ENCODE measurements around the gene SCG2.
"Not testable (repeated sequence)": the region's sequence is repeated elsewhere in the genome, so short reads cannot be mapped to it uniquely, and the experiment has no call there.

Gene SCG2

DNA sequence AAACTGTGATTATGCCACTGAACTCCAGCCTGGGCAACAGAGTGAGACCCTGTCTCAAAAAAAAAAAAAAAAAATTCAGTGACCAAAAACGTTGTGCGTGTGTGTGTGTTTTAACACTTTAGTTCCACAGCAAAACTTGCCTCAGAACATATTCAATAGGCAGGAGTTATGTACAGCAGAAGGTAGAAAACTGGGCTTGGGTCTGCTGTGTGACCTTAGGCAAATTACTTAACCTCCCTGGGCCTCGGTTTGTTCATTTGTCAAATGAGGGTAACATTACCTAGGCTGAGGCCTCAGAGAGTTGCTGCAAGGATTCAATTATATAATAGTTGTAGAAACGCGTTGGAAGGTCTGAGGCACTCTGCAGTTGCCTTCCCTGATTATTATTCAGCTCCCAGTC is 10.3 kb upstream of the SCG2 start:
- no peak for DNase-seq (ENCODE audit: low spot score)

DNA sequence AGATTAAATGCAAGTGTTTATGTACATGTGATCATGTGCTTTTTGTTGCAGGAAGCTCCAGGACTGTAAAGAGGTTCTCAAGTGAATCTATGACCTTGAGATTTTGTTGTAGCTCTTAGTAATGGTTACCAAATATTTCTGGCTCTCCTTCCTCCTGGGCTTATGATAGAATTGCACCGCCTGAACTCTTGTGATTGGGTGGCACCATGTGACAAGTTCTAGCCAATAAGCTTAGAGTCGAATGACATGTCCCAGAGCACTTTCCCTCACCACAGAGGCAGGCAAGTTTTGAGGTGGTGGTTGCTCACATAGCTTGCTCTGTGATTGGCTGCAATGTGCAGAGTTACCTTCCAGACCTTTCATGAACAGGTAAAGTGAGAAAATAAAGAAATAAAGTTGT is 8.9 kb upstream of the SCG2 start:
- DNase-seq (ENCODE audit: low spot score): no peak

DNA sequence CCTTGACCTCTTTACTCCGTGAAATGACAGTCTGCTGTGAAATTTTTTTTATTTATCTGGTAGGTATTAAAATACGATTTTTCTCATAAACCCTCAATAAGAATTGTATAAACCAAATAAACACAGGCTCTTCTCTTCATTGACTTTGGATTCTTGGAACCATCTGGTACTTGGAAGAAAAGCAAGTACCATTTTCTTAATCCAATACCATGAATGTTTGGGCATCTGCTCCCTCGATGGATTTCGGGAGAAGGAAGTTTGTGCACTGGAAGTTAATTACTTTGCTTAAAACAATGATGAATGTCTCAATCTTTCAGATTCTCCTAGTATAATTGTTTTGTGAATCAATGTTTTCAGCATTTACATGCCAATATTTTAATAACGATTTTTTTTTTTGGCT is 5.3 kb upstream of the SCG2 start:
- no peak for DNase-seq (ENCODE audit: low spot score)

DNA sequence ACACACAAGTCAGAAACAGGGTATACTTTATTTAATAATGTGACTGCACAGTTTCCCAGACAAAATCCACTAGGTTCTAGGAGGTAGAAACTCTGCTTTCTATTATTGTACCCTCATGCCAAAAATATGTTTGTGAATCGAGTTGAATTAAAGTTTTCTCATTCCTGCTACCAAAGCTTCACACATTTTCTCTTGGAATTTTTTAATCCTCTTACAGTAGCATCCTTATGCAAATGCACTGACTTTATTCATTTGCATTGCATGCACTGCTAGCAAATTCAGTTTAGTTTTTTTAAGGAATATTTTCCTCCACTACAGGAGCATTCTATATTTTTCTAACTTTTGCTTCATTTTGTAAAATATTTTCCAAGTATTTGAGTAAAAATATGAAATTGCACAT is 4.8 kb upstream of the SCG2 start:
- DNase-seq (ENCODE audit: low spot score): no peak

DNA sequence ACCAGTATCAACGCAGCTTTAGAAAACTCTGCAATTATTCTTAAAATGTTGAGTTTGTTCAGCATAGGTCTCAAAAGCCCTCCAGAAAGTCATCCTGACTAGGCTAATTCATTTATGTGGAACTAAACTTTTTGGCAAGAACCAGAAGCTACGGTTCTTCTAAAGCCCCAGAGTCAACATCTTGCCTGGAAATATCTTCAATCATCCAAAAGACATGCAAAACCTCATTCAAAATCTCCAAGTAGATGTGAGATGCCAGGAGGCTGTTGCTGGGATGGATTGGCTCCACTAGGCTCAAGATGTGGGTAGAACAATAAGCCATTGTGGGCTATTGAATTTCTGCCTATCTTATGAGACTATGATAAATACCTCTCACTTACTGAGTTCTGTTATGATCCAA is 2.1 kb upstream of the SCG2 start:
- no peak for DNase-seq (ENCODE audit: low spot score)

DNA sequence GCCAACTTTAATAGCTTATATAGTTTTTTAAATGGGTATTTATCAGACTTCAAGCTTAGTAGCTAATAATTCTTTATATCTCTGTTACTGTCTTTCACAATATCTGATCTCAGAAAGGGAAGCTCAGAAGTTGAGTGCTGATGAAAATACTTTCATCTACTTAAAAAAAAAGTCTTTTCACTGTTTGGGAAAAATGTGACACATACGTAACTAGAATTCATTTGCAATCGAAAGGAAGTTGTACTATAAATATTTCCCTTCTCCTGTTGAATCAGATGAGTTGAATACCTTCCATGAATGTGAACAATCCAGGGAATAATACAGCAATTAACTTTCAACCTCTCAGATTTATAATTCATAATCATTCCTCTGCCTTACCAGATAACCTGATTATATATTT is 811 bp upstream of the SCG2 start:
- DNase-seq (ENCODE audit: low spot score): no peak

DNA sequence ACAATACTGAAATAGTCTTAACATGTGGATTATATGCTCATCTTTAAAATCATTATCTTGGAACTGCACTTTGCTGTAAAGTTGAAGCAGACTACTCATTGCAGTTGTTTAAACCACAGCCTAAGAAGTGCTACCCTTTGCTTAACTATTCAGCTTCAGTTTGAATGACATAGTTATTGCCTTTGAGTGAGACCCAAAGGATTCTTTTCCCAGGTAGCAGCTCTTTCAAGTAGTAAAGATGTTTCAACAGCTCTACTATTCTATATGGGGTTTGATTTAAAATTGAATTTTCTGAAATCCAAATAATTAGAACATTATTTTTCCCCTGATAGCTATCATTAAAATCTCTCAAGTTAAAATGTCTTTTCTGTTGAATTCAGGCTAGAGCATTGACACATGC is 1.1 kb downstream of the SCG2 start:
- DNase-seq (ENCODE audit: low spot score): no peak

DNA sequence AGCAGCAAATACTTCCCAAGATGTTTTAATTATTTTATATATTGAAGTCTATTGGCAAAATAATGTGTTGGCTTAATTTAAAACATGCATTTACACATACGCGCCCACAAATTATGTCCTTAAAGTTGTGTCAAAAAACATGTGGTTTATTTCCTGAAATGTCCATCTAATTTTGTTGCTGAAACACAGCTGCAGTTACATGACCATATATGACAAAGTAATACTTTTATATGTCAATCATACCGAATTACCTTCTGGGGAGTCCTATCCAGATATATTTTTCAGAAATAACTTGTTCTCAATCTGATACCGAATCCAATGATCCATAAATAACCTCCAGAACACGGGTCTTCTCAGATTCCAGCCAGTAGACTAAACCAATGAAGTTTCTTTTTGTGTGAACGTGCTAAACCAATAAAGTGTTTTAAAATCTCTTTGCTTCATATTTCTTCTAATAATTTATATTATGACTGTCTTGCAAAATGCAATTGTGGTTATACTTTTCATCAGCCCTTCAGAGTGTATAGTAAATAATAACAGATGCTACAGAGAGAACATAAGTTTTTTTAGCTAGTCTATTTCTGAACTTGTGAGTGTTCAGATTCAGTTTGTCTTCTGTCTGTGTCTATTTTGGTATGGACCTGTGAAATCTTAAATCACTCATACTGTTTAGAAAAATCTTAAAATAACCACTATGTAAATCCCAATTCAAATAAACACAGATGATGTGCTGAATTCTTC is 2.4 kb downstream of the SCG2 start:
- DNase-seq (ENCODE audit: low spot score): no peak

DNA sequence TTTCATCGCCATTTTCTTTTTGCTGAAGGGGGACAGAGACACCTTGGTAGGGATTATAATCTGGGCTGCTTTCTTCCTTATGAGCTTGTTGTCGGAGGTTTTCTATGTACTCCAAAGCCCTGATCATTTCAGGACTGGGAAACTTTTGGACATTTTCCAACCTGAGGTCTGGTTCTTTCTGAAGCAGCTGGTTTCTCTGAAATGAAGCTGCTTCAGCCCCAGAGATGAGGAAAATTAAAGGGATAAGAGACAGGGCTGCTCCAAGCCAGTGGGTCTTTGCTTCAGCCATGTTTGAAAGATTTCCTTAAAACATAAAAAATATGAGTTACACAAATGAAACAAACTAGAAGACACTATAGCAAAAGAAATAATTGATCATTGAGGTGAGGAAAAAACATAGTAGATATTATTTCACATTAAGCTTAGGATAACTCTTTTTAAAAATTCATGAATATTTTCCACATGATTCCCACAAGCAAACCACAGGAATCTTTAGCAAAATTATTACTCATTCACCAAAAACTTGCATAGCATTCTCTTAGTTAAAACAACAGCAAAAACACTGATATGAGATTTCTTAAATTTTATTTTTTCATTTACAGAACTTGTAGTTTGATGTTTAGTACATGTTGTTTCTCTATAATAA is 3.0 kb downstream of the SCG2 start:
- no peak for DNase-seq (ENCODE audit: low spot score)

DNA sequence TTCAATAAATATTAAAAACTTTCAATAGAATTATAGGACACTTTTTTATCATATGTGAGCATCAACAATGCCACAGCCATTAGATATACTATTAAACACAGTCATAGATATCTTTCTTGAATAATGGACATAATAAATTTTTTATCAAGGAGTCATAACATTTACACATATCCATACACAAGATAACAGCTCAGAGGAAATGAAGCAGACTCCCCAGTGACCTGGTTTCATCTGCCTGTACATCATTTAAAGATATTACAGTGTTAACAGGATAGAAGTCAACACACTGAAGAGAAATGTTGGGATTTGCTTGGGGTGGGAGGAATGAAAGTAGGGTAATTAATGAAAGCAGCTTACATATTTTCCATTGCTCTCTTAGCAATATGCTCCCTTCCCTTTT is 5.1 kb downstream of the SCG2 start:
- DNase-seq (ENCODE audit: low spot score): no peak

DNA sequence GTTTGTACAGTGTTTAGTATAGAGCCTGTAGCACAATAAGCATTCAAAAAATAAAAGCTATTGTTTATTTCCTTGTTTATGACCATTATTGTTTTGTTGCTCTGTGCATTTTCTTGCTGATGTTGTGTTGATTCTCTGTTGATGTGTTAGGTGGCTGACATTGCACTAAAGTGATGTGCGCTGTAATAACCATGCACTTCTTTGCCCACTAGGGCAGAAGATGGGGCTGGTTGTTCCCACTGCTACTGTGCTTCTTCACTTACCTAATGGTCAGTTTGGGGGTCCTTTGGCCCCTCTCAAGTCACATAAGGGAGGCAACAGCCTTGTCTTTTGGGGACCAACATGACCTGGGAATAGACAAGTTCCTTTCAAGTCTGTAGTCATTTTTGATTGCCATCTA is 6.0 kb downstream of the SCG2 start:
- no peak for DNase-seq (ENCODE audit: low spot score)

DNA sequence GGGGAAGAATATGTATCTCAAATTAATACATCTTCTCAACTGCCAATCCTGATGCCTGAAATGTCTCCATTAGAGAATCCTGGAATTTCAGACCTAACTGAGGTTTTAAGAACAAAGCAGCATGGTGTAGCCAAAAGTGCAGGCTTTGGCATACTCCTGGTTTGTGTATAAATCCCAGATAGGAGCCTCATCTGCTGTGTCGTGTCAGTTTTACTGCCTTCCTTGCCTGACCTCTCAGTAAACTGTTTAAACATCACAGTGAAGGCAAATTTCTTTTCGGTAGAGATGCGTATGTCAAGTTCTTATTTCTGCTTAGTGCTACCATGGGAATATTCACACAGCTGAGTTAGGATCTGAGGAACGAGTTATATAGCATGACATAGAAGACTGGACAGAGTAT is 7.3 kb downstream of the SCG2 start:
- DNase-seq (ENCODE audit: low spot score): no peak

DNA sequence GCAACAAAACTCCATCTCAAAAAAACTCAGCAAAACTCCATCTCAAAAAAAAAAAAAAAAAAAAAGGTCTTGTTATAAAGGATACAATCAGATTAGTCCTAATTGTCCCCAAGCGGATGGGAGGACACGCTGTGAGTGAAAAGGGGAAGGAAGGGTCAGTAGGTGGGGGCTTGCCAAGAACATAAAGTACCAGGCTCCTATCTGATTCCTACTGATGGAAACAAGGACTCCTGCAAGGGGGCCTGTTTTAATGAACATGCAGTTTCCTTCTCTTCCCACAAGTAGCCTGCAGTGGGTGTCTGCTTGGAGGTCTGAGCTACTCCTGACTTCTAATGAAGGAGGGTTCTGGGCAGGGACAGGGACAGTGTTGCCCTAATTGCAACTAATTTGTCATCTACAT is 7.9 kb downstream of the SCG2 start:
- DNase-seq (ENCODE audit: low spot score): no peak

DNA sequence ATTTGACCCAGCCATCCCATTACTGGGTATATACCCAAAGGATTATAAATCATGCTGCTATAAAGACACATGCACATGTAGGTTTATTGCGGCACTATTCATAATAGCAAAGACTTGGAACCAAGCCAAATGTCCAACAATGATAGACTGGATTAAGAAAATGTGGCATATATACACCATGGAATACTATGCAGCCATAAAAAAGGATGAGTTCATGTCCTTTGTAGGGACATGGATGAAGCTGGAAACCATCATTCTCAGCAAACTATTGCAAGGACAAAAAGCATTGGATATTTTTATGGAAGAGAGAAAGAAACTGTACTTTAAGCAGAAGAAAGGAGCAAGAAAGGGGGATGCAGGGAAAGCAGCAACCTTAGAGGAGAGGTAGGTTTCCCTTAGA is 9.5 kb downstream of the SCG2 start:
- DNase-seq (ENCODE audit: low spot score): not testable (repeated sequence)

DNA sequence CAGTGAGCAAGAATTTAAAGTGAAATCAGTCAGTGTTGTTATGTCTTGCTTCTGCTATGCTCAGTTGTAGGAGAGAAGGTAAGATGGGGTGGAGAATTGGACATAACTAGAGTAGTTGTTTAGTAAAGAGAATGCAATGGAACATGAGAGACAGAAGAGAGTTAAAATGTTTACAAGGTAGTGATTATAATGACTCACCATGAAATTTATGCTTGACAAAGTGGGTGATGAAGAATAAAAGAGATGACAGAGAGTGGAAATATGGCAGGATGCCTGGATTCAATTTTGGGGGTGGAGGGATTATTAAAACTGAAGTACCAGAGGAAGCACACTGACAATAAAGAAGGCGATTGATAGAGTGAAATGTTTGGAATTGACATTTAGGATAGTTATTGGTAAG is 10.6 kb downstream of the SCG2 start:
- no peak for DNase-seq (ENCODE audit: low spot score)

DNA sequence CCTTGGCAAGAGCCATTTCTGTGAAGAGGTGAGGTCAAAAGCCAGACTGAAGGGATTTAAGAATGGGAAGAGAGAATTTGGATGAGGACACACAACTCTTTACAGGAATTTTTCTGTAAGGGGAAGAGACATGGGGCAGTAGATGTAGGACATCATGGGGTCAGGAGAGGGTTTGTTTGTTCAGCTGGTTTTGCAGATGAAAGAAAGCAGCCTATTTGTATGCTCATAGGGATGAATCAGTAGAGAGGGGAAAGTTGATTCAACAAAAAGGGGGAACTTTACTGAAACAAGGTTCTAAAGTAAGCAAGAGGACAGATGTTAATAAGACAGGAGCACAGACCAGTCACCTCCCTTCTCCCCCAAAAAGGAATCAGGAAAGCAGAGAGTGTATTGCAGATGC is 11.2 kb downstream of the SCG2 start:
- DNase-seq (ENCODE audit: low spot score): no peak

DNA sequence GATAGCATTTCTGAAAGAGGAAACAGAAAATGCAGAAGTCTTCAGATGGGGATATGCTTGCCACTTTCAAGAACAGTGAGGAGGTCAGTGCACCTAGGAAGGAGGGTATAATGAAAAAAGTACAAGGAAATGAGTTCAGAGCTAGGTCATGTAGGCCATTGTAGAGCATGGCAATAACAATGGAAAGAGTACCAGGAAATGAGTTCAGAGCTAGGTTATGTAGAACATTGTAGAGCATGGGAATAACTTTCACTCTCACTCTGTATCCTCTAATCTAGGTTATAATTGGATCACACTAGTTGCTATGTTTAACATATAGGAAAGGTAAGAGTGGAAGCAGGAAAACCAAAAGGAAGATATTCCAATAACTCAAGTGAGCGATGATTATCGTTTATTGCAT is 12.3 kb downstream of the SCG2 start:
- no peak for DNase-seq (ENCODE audit: low spot score)

DNA sequence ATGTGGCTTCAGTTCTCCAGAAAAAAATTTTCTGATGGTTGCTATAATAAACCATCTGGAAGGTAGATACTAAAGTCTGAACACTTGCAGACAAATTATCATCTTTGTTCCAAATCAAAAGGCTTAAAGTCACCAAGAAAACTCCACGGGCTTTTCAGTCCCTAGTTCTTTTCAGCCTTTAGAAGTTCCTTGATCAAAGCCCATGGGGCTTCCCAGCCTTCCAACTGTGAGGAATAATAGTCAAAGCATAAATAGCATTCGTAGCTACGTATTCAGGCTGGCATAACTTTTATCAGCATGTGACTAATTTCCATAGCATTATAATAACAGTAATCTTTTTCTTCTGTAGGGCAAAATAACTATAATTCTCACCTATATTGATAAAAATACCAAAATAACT is 13.9 kb downstream of the SCG2 start:
- no peak for DNase-seq (ENCODE audit: low spot score)

DNA sequence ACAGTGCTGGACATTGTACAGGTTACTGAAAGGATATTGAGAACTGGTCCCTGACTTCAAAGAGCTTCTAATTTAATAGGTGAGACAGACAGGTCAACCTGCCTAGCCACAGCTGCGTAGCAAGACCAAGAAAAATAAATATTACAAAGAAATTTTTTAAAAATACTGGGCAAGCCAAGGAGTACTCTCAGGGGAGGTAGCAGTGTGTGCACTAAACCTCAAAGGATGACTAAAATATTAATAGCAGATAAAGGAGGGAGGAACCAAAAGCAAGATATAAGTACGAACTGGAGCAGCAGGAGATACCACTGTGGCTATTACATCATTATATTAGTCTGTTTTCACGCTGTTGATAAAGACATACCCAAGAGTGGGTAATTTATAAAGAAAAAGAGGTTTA is 14.9 kb downstream of the SCG2 start:
- no peak for DNase-seq (ENCODE audit: low spot score)

DNA sequence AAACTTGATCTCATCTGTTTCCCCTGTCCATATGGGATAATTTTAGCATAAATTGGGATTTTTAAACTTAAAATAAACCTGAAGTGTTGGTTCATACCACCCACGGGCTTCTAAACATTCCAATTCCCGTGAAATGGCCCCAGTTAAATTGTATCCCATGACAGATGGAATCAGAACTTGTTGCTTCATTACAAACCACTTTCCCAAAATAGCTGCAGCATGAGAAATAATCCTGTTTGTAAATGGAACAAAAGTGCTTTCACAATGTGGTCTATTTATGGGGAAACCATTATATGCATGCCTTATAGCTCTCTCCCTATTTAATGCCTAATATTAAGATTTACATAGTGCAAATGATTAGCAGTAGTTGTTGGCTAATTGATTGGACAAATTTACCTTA is 15.9 kb downstream of the SCG2 start:
- no peak for DNase-seq (ENCODE audit: low spot score)

DNA sequence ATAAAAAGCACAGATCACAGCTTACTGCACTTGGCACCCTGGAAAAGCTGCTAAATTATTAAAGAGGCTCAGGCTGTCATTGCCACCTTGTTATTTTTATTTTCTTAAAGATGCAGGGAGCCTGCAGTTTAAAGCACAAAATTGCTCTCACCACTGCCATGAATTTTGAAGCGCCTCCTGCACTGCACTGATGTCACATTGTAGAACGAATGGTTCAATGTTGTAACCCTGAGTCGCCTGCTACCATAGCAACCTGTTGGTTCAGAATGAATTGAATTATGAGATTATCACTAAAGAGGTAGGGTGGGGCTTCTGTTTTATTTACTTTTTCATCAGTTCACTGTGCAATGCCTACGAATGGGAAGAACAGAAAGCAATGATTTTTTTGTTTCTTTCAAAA is 16.5 kb downstream of the SCG2 start:
- DNase-seq (ENCODE audit: low spot score): no peak

DNA sequence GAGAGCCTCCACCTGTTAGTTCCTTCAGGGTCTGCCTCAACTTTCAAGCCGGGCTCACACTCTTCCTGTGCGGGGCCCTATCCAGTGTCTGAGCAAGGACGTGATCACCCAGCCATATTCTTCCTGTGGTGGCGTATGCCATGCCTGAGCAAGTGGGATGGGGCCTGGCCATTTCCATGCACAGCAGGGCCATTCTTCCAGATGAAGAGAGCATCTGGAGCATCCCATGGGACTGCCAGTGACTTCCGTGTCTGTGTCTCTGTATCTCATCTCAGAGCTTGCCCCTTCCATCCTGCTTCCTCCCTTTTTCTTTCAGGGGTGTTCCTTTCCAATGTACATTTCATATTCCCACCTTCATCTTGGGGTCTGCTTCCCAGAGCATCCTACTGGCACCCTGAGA is 20.2 kb downstream of the SCG2 start:
- DNase-seq (ENCODE audit: low spot score): no peak

DNA sequence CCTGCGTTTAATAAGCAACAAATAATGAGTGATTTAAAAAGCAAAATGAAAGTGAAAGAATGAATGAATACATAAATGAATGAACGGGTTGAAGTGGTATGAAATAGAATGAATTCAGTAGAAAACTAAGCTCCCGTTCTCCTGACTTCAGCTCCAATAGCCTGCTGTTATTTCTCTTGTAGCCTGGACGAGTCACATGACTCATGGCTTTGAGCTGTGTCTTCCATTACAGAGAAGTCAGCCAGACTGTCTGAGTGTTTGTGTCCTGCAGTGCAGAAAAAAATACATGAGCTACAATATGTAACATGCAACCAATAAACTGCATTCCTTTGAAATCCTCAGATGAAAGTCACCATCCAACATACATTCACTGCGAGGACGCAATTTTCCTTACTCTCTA is 21.2 kb downstream of the SCG2 start:
- no peak for DNase-seq (ENCODE audit: low spot score)

DNA sequence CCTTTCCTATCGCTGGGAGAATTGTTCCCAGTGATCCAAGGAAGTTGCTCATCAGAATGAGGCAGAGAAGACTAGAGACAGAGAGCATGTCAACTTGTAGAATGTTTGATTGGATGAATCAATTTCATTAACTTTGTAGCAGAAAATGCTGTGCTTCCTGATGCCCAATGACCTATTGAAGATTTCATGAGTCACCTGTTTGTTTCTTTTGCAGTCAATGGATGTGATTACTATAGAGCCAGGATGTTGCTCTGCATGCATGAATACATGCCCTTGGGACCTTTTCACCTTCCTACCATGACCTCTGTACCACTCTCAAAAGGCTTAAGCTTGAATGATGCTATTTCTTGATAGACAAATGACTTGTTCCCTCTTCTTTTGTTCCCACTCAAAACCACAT is 23.3 kb downstream of the SCG2 start:
- DNase-seq (ENCODE audit: low spot score): no peak

All from CD4-positive, alpha-beta T cell treated with Interleukin-2 at 100 ng/mL for 4 hours (primary cell).